GM10248 (cell line): ENCODE data around the gene TUBB1.

Source experiments
- CTCF ChIA-PET: fragments of 300-600 bp; sonication (Branson Sonifier 250); formaldehyde crosslinking; extraction: SDS; loops from one replicate; lab custom pipeline; 2021; ENCODE audit warnings: antibody characterized with exemption; lab: Yijun Ruan, JAX
- POLR2A ChIA-PET: fragments of 350-650 bp; sonication (Branson Sonifier 250); formaldehyde crosslinking; extraction: SDS; loops from one replicate; lab custom pipeline; 2020; ENCODE audit warnings: antibody characterized with exemption; lab: Yijun Ruan, JAX
- DNase-seq: peaks from one replicate; pipeline ENCODE4 v3.0.0; 2012; ENCODE audit errors: extremely low spot score
- CTCF ChIP-seq: IDR thresholded peaks from 2 replicates; pipeline ENCODE4 v1.5.1; 2012; ENCODE audit warnings: mild to moderate bottlenecking, low read depth; ENCODE audit errors: extremely low read depth, missing control alignments, control extremely low read depth

The TUBB1 gene

DNA sequence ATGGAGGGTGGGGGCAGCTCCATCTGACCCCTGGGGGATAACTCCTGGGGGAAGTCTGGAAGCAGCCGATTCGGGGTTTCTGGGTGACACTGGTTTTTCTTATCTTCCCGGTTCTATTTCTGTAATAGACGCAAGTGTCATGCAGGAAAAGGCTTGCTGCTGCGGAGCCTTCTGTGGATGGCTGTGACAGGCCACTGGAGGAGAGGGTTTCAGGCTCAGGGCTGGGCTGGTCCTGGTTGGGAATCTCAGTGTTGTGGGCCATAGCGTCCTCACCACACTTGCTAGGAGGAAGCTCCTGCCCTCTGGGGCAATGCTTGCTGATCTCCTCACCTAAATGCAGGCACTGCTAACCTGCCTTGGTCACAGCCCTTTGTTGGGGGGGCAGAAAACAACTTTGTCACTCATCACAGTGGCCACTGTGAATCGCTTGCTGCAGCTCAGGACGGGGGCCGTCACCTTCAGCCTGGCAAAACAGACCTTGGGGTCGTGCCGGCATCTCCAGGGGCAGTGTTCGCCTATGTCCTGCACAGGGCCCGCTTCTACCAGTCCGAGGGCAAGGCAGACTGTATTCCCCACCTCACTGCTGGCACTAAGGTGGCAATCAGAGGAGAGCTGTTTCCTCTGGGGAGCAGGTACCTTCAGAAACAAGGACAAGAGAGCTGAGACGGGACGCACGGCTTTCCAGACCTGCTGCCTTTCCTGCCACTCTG is 4.4 kb upstream of the TUBB1 start:
- ChIA-PET CTCF (interaction anchor here (1.0 to 1.2 kb wide), 2 partner anchors 9 to 11 kb away, joined by 3 read pairs; no protein-coding TSS in a partner anchor), POLR2A (no interaction called here)
- TF ChIP-seq CTCF, result no peak
- no peak for DNase-seq

DNA sequence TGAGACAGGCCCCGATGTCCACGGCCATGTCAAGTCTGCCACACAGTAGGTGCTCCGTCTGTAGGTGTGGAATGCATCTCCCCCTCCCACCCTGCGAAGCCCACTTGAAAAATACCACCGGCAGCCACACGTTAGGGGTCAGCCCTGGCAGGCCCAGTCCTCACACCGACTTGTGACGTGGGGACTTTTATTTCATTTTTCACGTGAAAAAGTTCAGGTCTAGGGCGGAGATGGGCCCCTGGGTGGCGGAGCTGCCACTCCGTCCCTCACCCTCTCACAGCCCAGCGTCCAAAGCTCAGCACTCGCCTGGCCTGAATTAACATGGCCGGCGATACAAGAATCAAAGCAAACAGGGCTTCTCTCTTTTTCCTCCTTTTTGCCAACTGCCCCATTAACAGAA is 3.8 kb upstream of the TUBB1 start:
- POLR2A ChIA-PET, result no interaction called here
- no peak for TF ChIP-seq CTCF
- CTCF ChIA-PET, result interaction anchor here (1.2 to 1.5 kb wide), 2 partner anchors 10 kb away, joined by 3 to 5 read pairs; no protein-coding TSS in a partner anchor
- DNase-seq, result no peak

- ChIA-PET POLR2A (interaction anchor here (1.9 kb wide), 1 partner anchor 127 kb away, joined by 8 read pairs; no protein-coding TSS in a partner anchor), CTCF (interaction anchor here (1.5 to 3.5 kb wide), 2 partner anchors 9 to 16 kb away, joined by 5 to 10 read pairs; partner anchors contain the start of gene ATP5F1E)
- no peak for TF ChIP-seq CTCF
- no peak for DNase-seq
Observed at GRCh38 chr20:59015812-59016711, 3.2 kb upstream of the TUBB1 start.

GRCh38 chr20:59016795-59017492 is 2.3 kb upstream of the TUBB1 start:
- DNase-seq, result no peak
- POLR2A ChIA-PET, result interaction anchor here (1.0 to 1.9 kb wide), 3 partner anchors 9 to 128 kb away, joined by 3 to 8 read pairs (median 4); partner anchors contain the start of gene ATP5F1E
- no peak for TF ChIP-seq CTCF
- CTCF ChIA-PET, result interaction anchor here (1.3 to 3.5 kb wide), 4 partner anchors 8 to 17 kb away, joined by 4 to 10 read pairs (median 7); partner anchors contain the start of gene ATP5F1E

GRCh38 chr20:59017493-59018231 is 1.6 kb upstream of the TUBB1 start:
- CTCF ChIA-PET, result interaction anchor here (1.3 to 3.5 kb wide), 3 partner anchors 9 to 16 kb away, joined by 4 to 10 read pairs (median 9); partner anchors contain the start of gene ATP5F1E
- TF ChIP-seq CTCF, result no peak
- POLR2A ChIA-PET, result interaction anchor here (1.0 to 1.9 kb wide), 3 partner anchors 10 to 128 kb away, joined by 3 to 8 read pairs (median 4); partner anchors contain the start of gene ATP5F1E
- no peak for DNase-seq
